GM21515 (cell line): Measurements from ENCODE around the gene AMBRA1.
A peak's percentile ranks its signal among the peaks of the same experiment; 100 is the strongest.

Experiments used
- ATAC-seq: cut with Tn5 transposase; IDR thresholded peaks from one replicate; pipeline ENCODE4 v1.9.1; 2021; ENCODE audit not compliant: unreplicated experiment

AMBRA1 gene

DNA sequence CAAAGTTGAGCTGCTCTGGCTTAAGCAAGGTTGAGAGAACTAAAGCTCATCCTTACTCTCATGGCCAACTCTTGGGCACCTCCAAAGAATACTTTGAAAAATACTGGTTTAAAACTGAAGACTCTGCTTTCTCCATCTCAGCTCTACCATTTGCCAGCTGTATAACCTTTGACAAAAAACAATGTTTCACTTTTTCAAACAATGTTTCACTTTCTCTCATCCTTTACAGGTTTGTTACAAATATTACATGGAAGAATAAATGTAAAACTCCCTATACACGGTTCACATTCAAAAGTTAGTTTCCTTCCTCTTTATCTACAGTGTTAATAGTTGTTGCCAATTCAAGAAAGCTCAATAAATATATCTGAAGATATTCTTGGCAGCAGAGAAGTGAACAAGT lies 19.2 kb downstream of the AMBRA1 start:
- ATAC-seq: no peak

DNA sequence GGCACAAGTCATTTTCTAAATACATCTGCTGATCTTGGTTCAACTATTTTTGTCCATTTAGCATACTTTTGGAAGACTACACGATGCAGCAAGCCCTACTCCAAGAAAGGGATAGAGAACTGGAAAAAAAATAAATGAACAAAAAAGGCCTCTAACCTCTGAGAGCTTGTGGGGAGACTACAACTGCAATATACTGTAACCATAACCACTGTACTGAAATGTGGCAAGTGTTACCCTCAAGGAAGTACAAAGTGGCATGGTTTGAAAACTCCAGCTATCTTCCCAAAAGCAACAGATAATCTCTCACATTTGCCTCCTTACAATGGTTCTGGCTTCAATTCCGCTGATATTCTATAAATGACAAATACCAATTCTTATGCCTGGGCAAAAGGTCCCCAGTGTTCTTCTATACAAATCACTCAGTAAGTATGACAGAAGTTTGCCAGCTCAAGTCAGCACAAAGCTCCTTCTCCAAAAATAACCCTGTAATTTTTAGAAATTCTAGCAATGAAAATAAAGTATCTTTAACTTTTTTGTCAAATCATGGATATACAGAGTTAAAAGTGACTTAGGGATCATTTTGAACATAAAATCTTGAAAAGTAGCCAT lies 22.9 kb downstream of the AMBRA1 start:
- ATAC-seq: no peak

DNA sequence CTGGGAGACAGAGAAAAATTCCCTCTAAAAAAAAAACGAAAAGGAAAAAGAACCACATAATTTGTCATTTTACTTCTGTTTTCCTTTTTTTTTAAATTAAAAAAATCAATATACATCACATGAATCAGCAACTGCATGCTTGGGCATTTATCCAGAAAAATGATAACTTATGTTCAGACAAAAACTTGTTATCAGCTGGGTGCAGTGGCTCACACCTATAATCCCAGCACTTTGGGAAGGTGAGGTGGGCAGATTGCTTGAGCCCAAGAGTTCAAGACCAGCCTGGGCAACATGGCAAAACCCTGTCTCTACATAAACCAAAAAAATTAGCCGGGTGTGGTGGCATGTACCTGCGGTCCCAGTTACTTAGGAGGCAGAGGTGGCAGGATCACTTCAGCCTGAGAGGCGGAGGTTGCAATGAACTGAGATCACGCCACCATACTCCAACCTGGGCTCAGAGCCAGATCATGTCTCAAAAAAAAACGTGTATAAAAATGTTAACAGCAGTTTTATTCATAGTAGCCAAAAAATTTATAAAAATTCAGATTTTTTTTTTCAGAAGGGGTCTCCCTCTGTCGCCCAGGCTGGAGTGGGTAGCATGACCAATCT lies 28.5 kb downstream of the AMBRA1 start:
- no peak for ATAC-seq

DNA sequence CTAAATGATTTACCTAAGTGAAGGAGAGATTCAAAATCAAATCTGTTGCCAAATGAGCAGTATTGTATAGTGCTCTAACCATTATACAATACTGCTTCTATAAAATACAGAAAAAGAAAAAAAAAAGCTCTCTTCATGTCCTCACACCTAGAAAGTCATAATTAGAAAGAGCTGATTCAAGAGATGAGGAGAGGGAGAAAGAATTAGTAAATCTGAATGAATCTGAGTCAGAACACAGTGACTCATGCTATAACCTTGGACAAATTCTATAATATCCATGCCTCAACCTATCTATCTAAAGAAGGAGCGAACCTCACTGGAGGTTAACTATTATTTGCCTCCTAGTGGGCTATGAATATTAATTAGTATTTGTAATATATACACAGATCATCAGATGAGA lies 29.4 kb downstream of the AMBRA1 start:
- no peak for ATAC-seq

DNA sequence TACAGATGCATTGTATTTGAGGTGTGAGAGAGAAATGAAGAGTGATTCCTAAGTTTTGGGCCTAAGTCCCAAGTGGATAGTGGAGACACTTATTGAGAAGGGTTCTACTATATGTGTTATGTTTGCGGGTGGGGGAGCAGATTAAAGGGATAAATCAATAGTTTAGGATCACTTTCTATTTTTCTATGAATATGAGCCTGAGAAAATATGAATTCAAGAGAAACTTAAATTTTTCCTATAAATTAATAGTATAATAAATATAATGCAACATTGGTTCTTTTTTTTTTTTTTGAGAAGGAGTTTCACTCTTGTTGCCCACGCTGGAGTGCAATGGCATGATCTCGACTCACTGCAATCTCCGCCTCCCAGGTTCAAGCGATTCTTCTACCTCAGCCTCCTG lies 31.3 kb downstream of the AMBRA1 start:
- ATAC-seq: no peak

DNA sequence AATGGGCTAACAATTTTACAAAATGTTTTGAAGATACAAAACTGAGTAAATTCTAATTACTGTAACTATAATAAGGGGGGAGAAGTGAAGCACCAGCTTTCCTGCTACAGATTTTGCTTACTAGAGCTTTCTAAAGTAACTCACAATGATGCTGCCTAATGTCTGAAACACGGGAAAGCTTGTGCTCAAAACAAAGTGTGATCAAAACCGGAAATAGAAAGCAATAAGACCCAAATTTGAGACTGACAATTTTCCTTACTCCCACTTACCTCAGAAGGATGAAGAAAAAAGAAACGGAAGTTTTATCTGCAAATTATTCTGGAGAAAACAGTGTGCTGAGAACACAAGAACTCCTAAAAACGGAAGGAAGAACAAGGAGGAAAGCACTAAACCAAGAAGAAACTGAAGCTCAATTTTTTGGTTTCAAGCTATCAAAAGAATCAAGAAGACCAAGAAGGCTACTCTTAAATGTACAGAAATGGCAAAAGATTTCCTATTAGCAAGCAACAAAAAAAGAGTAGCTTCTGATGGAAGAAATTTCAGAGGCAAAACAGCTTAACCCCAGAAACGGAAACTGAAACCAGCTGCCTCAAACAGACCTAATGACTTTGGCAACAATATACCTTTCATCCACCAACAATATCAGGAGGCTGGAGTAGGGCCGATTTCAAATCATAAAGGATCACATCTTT lies 33.4 kb downstream of the AMBRA1 start:
- ATAC-seq: no peak

DNA sequence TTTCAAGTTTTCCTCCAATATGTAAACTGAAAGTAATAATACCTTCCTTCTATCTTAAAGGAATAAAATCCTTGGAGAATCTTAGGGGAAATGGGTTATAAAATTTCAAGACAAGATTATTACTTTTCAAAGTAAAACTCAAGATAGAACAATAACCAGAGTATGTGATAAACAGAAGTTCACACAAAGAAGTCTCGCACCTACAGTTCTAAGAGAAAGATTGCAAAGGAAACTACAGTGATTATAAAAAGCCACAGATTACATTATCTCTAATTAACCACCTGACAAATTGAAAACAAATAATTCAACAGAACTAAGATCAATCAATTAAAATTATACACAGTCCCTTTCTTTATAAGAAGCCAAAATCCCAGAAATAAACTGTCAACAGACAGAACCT lies 34.0 kb downstream of the AMBRA1 start:
- no peak for ATAC-seq

DNA sequence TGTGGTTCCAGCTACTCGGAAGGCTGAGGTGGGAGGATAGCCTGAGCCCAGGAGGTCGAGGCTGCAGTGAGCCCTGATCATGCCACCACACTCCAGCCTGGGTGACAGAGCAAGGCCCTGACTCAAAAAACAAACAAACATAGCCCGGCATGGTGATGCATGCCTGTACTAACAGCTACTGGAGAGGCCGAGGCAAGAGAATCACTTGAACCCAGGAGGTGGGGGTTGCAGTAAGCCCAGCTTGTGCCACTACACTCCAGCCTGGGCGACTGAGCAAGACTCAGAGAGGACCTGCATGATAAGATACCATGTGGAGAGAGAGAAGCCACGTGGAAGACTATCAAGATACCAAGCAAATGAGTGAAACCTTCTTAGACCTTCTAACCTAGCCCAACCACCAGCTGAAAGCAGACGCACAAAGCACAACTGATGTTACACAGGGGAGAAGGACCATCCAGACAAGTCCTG lies 36.1 kb downstream of the AMBRA1 start:
- no peak for ATAC-seq

DNA sequence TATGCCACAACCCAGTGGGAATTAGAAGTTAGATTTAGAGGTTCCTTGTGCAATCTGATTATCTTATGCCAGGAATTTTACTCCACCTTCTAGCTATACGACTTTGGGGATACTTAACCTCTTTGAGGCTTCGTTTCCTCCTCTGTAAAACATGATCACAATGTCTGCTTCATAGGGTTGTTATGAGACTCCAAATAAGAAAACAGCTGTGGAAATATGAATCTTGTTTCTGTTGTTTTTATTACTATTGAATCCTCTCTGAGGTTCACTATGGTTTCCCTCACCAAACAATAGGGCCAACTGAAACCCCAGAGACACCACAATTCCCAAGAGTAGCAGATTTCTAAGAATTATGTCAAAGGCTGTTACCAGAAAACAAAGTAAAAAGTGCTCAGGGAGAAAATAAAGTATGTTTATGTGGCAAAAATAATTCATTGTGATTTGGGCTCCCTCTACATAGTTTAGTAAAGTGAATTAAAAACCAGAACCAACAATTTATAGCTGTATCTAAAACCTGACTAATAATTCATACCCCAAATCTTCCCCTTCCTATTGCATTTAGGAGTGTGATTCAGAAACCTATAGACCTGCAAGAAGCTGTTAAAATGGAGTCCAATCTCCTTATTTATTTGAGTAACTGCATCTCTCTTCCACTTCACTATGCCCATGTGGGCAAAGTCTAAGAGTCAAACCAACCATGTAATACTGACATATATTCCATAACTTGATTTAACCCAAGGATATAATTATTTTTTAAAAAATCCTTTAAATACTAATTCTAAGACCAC lies 38.4 kb downstream of the AMBRA1 start:
- peak; percentile 48 for ATAC-seq

DNA sequence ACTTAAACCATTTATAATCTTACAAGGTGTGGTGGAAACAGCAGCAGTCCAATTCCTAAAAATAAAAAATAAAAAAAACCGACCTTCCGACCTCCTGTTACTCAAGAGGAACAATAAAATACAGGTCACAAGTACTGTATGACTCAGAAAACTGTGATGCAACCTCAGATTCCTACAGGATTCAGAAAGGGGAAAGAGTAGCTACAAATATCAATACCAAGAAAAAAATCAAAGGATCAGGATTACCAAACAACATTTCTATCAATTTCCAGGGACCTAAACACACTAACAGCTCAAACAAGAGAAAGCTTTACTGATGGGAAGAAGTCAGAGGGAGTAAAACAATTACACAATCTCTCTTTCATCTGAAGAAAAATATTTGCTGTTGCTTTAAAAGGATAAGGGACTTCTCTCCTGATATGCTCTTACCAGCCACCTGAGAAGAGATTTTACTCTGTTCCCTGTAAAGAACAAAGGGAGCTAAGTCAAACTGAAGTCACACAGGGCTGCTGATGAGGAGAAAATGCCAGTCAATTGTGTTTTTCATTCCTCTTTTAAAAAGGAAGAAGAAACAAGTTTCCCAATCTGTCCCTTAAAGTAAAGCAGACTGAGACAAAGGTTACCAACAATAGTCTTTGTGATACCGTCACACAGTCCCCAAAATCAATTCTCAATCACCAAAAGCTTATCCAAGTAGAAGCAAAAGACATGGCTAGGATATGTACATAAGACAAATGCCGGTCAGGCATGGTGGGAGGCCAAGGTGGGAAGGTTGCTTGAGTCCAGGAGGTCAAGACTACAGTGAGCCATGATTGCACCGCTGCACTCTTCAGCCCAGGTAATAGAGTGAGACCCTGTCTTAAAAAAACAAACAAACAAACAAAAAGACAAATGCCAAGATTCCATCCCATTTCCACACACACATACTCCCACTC lies 39.3 kb downstream of the AMBRA1 start:
- ATAC-seq: no peak

DNA sequence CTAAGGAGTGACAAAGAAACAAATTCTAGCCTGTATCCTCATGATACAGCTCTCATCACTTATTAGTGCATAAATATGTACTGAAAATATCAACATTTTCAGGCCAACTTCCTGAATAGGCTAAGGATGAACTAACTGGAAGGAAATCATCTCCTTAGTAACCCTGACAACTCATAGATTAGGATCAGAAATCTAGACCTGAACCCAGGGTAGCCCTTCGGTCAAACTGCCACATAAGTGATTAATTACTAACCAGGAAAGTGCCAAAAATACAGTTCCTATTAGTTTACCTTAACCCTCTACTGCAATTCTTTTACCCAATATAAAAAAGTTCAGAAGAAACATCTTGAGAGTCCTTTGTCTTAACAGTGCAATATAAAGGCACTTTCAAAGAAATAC lies 40.0 kb downstream of the AMBRA1 start:
- ATAC-seq: no peak

DNA sequence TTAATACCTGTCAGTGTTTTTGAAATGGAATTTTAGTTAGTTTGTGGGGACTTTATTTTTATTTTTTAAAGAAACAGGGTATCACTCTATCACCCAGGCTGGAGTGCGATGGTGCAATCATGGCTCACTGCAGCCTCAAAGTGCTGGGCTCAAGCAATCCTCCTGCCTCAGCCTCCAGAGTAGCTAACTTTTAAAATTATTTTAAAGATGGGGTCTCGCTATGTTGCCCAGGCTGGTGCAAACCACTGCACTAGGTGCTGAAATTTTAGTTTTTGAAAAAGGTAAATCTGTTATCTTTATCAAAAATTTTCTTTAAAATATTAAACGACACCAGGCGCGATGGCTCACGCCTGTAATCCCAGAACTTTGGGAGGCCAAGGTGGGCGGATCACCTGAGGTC lies 42.6 kb downstream of the AMBRA1 start:
- ATAC-seq: no peak

DNA sequence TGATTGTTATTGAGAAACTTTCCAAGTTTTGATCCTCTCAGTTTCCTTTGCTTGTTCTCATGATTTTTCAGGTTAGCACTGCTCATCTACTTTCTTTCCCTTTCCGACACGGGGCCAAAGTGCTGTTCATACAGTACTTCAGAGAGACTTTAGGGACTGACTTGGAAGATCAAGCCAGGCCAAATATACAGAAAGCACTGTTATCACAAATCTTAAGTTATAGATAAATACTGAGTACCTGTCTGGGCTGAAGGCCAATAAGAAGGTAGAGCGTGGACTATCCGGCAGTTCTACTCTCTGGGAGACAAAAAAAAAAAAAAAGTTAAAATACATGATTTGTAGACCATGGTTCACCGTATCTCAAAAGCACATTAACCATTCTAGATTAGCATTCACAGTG lies 46.2 kb downstream of the AMBRA1 start:
- ATAC-seq: no peak

DNA sequence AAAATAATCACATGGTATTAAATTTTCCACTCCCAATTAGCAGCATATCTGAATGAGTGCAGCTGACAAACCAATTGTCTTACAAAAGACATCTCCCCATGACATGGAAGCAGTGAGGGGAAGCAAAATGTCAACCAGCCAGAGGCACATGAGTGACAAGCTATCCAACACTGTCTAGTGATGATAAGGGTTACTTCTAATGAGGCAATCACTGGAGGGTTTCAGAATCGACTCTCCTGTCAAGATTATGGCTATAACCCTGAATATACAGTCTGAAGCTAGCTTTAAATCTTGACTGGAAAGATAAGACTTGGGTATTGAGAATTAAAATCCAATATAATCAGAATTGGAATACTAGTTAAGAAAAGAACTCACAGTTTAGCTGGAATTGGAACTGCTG lies 50.3 kb downstream of the AMBRA1 start:
- ATAC-seq: no peak

DNA sequence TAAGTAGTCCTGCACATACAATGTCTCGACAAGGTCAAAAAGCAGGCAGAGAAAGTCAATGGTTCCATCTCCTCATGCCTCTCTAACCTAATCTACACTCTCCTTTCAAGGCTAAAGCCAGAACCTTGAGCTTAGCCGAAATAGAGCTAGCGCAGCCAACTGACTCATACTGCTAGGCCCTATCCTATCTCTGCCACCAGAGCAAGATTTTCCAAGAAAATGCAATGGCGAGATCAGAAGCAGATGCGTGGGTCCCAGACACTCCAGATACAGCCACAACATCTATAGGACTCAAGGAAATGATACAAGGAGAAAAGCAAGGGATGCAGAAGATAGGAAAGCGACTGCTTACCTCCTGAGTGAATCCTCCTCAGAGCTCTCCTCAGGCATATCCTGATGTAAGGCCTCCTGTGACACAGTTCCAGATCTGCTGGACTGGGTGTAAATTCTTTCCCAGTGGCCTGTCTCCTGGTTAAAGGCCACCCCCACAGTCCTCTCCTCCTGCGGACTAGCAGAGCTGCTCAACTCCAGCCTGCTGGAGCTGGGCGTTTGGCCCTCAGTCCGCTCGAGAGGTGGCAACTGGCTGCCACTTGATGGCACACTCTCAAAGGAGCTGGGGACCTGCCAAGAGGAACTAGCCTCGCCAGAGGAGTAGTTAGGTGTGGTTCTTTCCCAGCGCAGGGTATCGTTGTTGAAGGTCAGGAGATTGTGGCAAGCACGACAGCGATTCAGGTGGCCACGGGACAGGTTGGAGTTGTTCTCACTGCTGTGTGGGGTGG lies 52.0 kb downstream of the AMBRA1 start:
- no peak for ATAC-seq

DNA sequence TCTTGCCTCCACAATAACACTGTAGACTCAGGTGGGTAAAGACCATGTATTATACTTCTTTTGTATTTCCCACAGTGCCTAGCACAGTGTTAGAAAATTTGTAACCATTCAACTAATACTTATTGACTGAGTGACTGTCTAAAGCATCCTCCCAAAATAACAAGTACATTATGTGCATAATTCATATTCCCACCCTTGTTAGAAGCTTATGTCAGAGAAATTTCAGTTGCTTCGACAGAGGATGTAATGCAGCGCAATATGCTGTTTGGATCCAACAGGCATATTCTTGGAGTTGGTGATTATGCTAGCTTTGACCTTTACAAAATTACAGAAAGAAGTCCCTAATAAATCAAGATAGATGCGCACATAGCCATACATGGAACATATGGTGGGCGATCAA lies 53.0 kb downstream of the AMBRA1 start:
- no peak for ATAC-seq

DNA sequence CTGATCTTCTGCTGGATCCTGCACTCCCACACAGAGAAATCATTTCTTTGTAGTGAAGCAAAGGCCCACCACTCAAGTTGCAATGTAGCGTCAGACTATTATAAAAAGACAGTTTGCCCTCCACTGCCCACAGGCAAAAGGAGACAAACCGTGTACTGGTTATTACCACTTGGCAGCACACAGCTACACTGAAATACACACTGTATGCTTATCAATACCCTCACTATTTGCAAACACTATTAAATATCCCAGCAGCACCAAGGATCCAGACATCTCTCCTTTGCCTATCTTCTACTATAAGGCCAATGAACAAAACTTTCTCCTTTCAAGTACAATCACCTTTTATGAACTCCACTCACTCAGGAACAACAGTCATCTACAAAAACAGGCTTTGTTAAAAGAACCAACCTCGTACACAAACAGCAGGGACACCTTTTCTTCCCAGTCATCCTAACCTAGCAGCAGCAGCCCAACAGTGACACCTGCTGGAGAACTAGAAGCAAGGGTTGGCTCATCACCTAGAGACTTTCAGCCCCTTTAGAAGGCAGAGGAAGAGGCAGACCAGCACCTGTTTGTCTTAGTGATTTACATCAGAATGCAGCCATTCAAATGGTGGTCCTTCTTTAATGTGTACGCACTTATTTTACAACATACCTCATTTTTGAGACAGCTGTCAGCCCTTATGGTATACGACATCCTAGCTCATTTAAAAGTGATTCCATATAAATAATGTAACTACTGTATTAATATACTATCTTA lies 56.1 kb downstream of the AMBRA1 start:
- no peak for ATAC-seq

DNA sequence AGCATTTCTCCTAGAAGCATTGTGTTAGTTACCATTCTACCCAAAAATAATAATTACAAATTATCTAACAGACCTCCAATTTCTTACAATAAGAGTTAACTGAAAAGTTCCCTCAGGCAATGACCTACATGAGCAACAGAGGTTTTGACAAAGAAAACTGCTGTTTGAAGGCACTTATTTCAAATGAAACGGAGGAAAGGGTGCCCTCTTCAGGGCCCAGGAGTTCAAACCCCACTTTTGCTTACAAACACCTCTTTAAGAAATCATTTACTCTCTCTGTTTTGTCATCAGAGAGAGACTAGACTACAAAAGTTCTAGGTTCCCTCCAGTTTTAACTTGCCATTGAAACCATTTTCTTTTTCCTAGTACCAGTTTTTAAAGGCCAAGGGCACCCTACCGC lies 56.7 kb downstream of the AMBRA1 start:
- ATAC-seq: no peak

DNA sequence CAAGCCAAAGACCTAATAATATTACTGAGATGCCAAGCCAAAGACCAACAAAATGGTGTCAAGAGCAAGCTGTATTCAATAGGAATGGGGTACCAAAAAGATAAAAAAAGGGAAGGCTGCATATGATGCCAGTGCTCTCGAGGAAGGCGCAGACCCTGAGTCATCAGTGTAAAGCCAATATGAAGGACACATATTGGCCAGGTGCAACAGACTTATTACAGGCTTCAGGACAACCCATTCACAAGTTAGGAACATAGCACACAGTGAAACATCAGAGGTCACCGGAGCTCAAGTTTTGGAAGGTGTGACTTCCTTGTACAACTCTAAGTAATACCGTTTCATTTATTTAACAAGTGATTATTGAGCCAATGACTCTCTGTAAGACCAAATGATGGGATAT lies 58.1 kb downstream of the AMBRA1 start:
- no peak for ATAC-seq
